ENCODE measurements around the gene KCTD17.

The KCTD17 gene

GRCh38 chr22:37023743-37024338 is 27.7 kb upstream of the KCTD17 start:
- in situ Hi-C loops (cut with MboI; ENCODE audit: low pct_unique_long_range_greater_than_20kb, low sequenced_read_pairs, unreplicated experiment): no loop called here
- TF ChIP-seq CTCF (IDR thresholded peaks at IDR 0.05; ENCODE audit: extremely low read depth, insufficient read depth, missing control alignments): no peak
- no peak for DNase-seq (ENCODE audit: low spot score)

GRCh38 chr22:37024339-37025157 is 27.0 kb upstream of the KCTD17 start:
- in situ Hi-C loops (cut with MboI; ENCODE audit: low pct_unique_long_range_greater_than_20kb, low sequenced_read_pairs, unreplicated experiment): no loop called here
- no peak for DNase-seq (ENCODE audit: low spot score)
- TF ChIP-seq CTCF (IDR thresholded peaks at IDR 0.05; ENCODE audit: extremely low read depth, insufficient read depth, missing control alignments): no peak

- no peak for TF ChIP-seq CTCF (IDR thresholded peaks at IDR 0.05; ENCODE audit: extremely low read depth, insufficient read depth, missing control alignments)
- in situ Hi-C loops (cut with MboI; ENCODE audit: low pct_unique_long_range_greater_than_20kb, low sequenced_read_pairs, unreplicated experiment): no loop called here
These were observed 26.0 kb upstream of the KCTD17 start for GRCh38 chr22:37025500-37026070.

GRCh38 chr22:37026325-37026724 is 25.2 kb upstream of the KCTD17 start:
- in situ Hi-C loops (cut with MboI; ENCODE audit: low pct_unique_long_range_greater_than_20kb, low sequenced_read_pairs, unreplicated experiment): no loop called here
- no peak for TF ChIP-seq CTCF (IDR thresholded peaks at IDR 0.05; ENCODE audit: extremely low read depth, insufficient read depth, missing control alignments)
- DNase-seq (ENCODE audit: low spot score): no peak

More at GRCh38 chr22:37025500-37026070, 26.0 kb upstream of the KCTD17 start:
- DNase-seq (ENCODE audit: low spot score): no peak

- no peak for TF ChIP-seq CTCF (IDR thresholded peaks at IDR 0.05; ENCODE audit: extremely low read depth, insufficient read depth, missing control alignments)
- no peak for DNase-seq (ENCODE audit: low spot score)
- in situ Hi-C loops (cut with MboI; ENCODE audit: low pct_unique_long_range_greater_than_20kb, low sequenced_read_pairs, unreplicated experiment): no loop called here
These were observed 24.0 kb upstream of the KCTD17 start for GRCh38 chr22:37027556-37027955.

- no peak for TF ChIP-seq CTCF (IDR thresholded peaks at IDR 0.05; ENCODE audit: extremely low read depth, insufficient read depth, missing control alignments)
- no peak for DNase-seq (ENCODE audit: low spot score)
- in situ Hi-C loops (cut with MboI; ENCODE audit: low pct_unique_long_range_greater_than_20kb, low sequenced_read_pairs, unreplicated experiment): no loop called here
These were observed 22.6 kb upstream of the KCTD17 start for GRCh38 chr22:37028692-37029674.
